Caco-2 (cell line): ENCODE data around the gene INS. TPM values are rescaled to one million over a fixed set of nuclear protein-coding genes. Genes with fewer than 3 reads are reported as not detected.

Experiments
- Bru-seq: library from RNA; stranded (reverse); fragments of 400-500 nt; gene quantifications from one replicate; lab custom pipeline; 2021; lab: Mats Ljungman, UMichigan
- BruChase-seq, 2 experiments: library from RNA; stranded (reverse); fragments of 400-500 nt; gene quantifications; one replicate each; lab custom pipeline; 2021; lab: Mats Ljungman, UMichigan
- BruUV-seq: library from RNA; stranded (reverse); fragments of 400-500 nt; replicated peaks from 2 replicates; lab custom pipeline; 2021; lab: Mats Ljungman, UMichigan
- CTCF ChIA-PET: fragments of 300-600 bp; sonication (Branson Sonifier 250); formaldehyde crosslinking; loops from one replicate; lab custom pipeline; 2022; ENCODE audit warnings: antibody characterized with exemption; lab: Charles Lee
- POLR2A ChIA-PET: fragments of 300-600 bp; sonication (Branson Sonifier 250); formaldehyde crosslinking; loops from one replicate; lab custom pipeline; 2022; ENCODE audit warnings: antibody characterized with exemption; lab: Charles Lee
- DNase-seq, 2 experiments: peaks; one replicate each; pipeline versions ENCODE4 v3.0.0 to v3.0.0-alpha.2; 2020 to 2022
- H3K27me3 ChIP-seq: replicated peaks from 2 replicates; pipeline ENCODE4 v1.6.0; 2011; ENCODE audit warnings: low read length; ENCODE audit not compliant: control insufficient read depth, insufficient read depth
- H3K36me3 ChIP-seq: 2 replicates; pipeline ENCODE4 v1.5.1; 2011; ENCODE audit warnings: low read length; ENCODE audit not compliant: control insufficient read depth, insufficient read depth
- H3K4me1 ChIP-seq: fragments of 250-450 bp; sonication (Bioruptor Pico); 2 replicates; pipeline ENCODE4 v1.5.1; 2020; ENCODE audit warnings: mild to moderate bottlenecking
- H3K4me3 ChIP-seq: 2 replicates; pipeline ENCODE4 v1.5.1; 2011; ENCODE audit warnings: low read depth, mild to moderate bottlenecking, control low read depth, low read length
- H3K9me3 ChIP-seq: fragments of 250-450 bp; sonication (Bioruptor Pico); 2 replicates; pipeline ENCODE4 v1.5.1; 2020; ENCODE audit warnings: mild to moderate bottlenecking, moderate library complexity
- H3K27ac Mint-ChIP-seq: one replicate; pipeline ENCODE4 v1.8.0; 2022; ENCODE audit warnings: mixed read lengths; ENCODE audit not compliant: unreplicated experiment
- H3K27me3 Mint-ChIP-seq: one replicate; pipeline ENCODE4 v1.8.0; 2022; ENCODE audit warnings: mixed read lengths; ENCODE audit not compliant: insufficient read depth, unreplicated experiment
- H3K36me3 Mint-ChIP-seq: one replicate; pipeline ENCODE4 v1.8.0; 2022; ENCODE audit warnings: mild to moderate bottlenecking, mixed read lengths; ENCODE audit not compliant: insufficient read depth, unreplicated experiment
- H3K4me1 Mint-ChIP-seq: one replicate; pipeline ENCODE4 v1.8.0; 2022; ENCODE audit warnings: low read depth, mixed read lengths; ENCODE audit not compliant: unreplicated experiment
- H3K4me3 Mint-ChIP-seq: one replicate; pipeline ENCODE4 v1.8.0; 2022; ENCODE audit warnings: mild to moderate bottlenecking, moderate library complexity, mixed read lengths; ENCODE audit not compliant: unreplicated experiment
- H3K9me3 Mint-ChIP-seq: one replicate; pipeline ENCODE4 v1.8.0; 2022; ENCODE audit warnings: mixed read lengths; ENCODE audit not compliant: unreplicated experiment
- intact Hi-C: fragments of 100-400 bp; cut with micrococcal nuclease; formaldehyde crosslinking; loops from one replicate; pipeline ENCODE4 v1.10.0; 2022; ENCODE audit not compliant: unreplicated experiment
- long read RNA-seq: library from polyadenylated mRNA; stranded (forward); transcript quantifications from one replicate; pipeline ENCODE4 v2.0.0, GENCODE V29; 2022
- total RNA-seq: library from RNA; stranded (reverse); gene quantifications from 2 replicates; pipeline ENCODE4 v1.2.3, GENCODE V29; 2022
- TF ChIP-seq, protein P1 (sequence below), 2 experiments: fragments of 200-600 bp in 1 of 2; IDR thresholded peaks; 1 replicate in 1 of 2; 2 replicates in 1 of 2; pipeline versions ENCODE4 v1.5.1 to v1.8.0; 2011 to 2022; ENCODE audit warnings: antibody characterized with exemption in 1 of 2, control low read depth in 1 of 2, inconsistent platforms in 1 of 2, low read depth in 1 of 2, low read length in 1 of 2, mild to moderate bottlenecking in 1 of 2, moderate library complexity in 1 of 2; ENCODE audit not compliant: insufficient read depth in 1 of 2, severe bottlenecking in 1 of 2, unreplicated experiment in 1 of 2

Gene INS
- total RNA-seq: not detected in 2 replicates
- not detected for Bru-seq, nascent RNA
- BruChase-seq, experiment 1, labeled RNA remaining after a 2-hour chase: not detected
- not detected for BruChase-seq, experiment 2, labeled RNA remaining after a 6-hour chase
- long read RNA-seq: 0 reads

DNA sequence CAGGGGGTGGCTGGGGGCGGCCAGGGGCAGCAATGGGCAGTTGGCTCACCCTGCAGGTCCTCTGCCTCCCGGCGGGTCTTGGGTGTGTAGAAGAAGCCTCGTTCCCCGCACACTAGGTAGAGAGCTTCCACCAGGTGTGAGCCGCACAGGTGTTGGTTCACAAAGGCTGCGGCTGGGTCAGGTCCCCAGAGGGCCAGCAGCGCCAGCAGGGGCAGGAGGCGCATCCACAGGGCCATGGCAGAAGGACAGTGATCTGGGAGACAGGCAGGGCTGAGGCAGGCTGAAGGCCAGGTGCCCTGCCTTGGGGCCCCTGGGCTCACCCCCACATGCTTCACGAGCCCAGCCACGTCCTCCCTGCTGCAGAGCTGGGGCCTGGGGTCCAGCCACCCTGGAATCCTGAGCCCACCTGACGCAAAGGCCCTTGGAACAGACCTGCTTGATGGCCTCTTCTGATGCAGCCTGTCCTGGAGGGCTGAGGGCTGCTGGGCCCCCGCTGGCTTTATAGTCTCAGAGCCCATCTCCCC lies at the start of gene INS:
Gene INS, minus strand, starts transcription at position 474 of the 524 bp plus-strand sequence. Its CDS starts 238 bp downstream, at position 236.
- intact Hi-C loops: no loop called here
- TF ChIP-seq, protein P1, sequence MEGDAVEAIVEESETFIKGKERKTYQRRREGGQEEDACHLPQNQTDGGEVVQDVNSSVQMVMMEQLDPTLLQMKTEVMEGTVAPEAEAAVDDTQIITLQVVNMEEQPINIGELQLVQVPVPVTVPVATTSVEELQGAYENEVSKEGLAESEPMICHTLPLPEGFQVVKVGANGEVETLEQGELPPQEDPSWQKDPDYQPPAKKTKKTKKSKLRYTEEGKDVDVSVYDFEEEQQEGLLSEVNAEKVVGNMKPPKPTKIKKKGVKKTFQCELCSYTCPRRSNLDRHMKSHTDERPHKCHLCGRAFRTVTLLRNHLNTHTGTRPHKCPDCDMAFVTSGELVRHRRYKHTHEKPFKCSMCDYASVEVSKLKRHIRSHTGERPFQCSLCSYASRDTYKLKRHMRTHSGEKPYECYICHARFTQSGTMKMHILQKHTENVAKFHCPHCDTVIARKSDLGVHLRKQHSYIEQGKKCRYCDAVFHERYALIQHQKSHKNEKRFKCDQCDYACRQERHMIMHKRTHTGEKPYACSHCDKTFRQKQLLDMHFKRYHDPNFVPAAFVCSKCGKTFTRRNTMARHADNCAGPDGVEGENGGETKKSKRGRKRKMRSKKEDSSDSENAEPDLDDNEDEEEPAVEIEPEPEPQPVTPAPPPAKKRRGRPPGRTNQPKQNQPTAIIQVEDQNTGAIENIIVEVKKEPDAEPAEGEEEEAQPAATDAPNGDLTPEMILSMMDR (IDR thresholded peaks at IDR 0.05; ENCODE audit: insufficient read depth in 1 of 2, low read depth in 1 of 2, low read length in 1 of 2, severe bottlenecking in 1 of 2, unreplicated experiment in 1 of 2): no peak
- Mint-ChIP-seq H3K4me3 (no peak within 1 kb of the TSS), H3K27ac (no peak within 1 kb of the TSS), H3K9me3 (no peaks in the 10 kb centered on the region), H3K4me1 (no peaks in the 10 kb centered on the region), H3K36me3 (no peaks in the 10 kb centered on the region), H3K27me3 (no peaks in the 10 kb centered on the region)
- Histone ChIP-seq H3K4me1 (peaks cover 3% of the 10 kb centered on the region; the same call in 1 of the 2 replicates), H3K27me3 (no peaks in the 10 kb centered on the region), H3K36me3 (no peaks in the 10 kb centered on the region), H3K4me3 (no peak within 1 kb of the TSS), H3K9me3 (no peaks in the 10 kb centered on the region)
- ChIA-PET CTCF (interaction anchor here (11.5 kb wide), 1 partner anchor 9 kb away, joined by 168 read pairs; no protein-coding TSS in a partner anchor), POLR2A (no interaction called here)
- DNase-seq: no peak
- no TSS peak for BruUV-seq

DNA sequence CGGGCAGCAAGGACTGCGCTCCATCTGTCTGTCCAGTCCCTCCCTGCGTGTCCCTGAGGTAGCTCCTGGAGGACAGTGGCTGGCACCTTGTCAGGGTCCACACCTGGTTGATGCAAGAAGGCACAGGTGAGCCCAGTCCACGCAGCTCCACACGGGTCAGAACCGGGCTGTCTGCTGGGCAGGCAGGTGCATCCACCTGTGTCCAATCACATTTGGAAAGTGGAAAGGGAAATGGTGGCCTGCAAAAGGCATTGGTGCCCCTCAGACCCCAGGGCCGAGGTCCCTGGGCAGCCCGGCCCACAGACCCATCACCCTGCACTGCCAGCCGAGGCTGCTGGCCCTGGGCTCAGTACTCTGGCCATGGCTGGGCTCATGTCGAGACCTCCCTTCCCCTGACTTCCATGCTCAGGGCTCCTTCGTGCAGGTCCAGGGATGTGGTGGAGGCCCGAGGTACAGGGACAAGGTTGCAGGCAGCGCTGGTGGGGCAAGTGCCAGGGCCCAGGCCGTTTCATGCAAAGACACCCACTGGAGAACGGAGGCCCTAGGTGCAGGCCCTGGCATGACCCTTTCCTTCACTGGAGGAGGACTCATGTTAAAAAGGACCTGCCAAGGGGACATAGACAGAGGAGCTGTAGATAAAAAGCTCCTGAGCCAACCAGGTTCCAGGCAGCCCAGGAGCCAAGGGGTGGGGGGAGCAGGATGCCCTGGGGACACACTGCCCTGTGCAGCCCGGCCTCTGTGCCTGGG lies 49.5 kb upstream of the INS start:
- ChIA-PET POLR2A (interaction anchor here (0.6 to 1.7 kb wide), 11 partner anchors 8 to 1684 kb away, joined by 3 to 26 read pairs (median 4); partner anchors contain the start of genes ASCL2, DUSP8, IGF2 and TSSC4), CTCF (interaction anchor here (0.8 to 4.4 kb wide), 12 partner anchors 8 to 93 kb away, joined by 3 to 37 read pairs (median 6); no protein-coding TSS in a partner anchor)
- TF ChIP-seq, protein P1 (IDR thresholded peaks at IDR 0.05; ENCODE audit: insufficient read depth in 1 of 2, low read depth in 1 of 2, low read length in 1 of 2, severe bottlenecking in 1 of 2, unreplicated experiment in 1 of 2): no peak
- no peaks in the 10 kb centered on the region for H3K9me3 Mint-ChIP-seq
- H3K27ac Mint-ChIP-seq: peak overlapping the region; percentile 75
- Histone ChIP-seq H3K9me3 (no peaks in the 10 kb centered on the region), H3K27me3 (no peaks in the 10 kb centered on the region), H3K36me3 (no peaks in the 10 kb centered on the region), H3K4me1 (peaks cover 85% of the 10 kb centered on the region), H3K4me3 (no peak overlapping the region)
- H3K4me3 Mint-ChIP-seq: peak overlapping the region; percentile 40
- intact Hi-C loops: loop anchor here (1.0 kb wide), 1 partner anchor 7 kb away; no protein-coding TSS in a partner anchor
- BruUV-seq: TSS peak; percentile 80
- H3K36me3 Mint-ChIP-seq: peaks cover 41% of the 10 kb centered on the region
- peaks cover 62% of the 10 kb centered on the region for H3K4me1 Mint-ChIP-seq
- H3K27me3 Mint-ChIP-seq: no peaks in the 10 kb centered on the region
- DNase-seq: peak in 1 of 2 experiments; percentile 48

DNA sequence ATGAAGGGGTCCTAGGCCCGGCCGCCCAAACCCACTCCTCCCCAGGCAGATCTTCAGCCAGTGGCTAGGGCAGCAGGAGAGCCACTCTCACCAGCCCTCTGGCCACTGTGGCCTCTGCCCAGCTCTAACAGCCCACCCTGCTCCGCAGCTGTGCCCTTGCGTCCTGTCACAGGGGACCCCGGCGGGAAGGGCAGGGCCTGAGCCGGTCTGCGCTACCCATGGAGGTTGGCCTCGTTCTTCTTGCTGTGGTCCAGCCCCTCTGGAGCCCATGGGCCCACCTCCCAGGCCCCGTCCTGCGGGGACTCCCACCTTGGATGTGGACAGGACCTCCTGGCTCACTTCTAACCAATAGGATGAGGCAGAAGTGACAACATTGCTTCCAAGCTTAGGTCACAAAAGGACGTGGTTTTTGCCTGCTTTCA lies 48.9 kb upstream of the INS start:
- no TSS peak for BruUV-seq
- intact Hi-C loops: loop anchor here (10.0 kb wide), 1 partner anchor 705 kb away; no protein-coding TSS in a partner anchor
- Mint-ChIP-seq H3K4me3 (peak overlapping the region; percentile 40), H3K27ac (peak overlapping the region; percentile 75), H3K9me3 (no peaks in the 10 kb centered on the region), H3K4me1 (peaks cover 64% of the 10 kb centered on the region), H3K36me3 (peaks cover 46% of the 10 kb centered on the region), H3K27me3 (no peaks in the 10 kb centered on the region)
- no peak overlapping the region for H3K4me3 ChIP-seq
- no peak for DNase-seq
- no peaks in the 10 kb centered on the region for H3K36me3 ChIP-seq
- TF ChIP-seq, protein P1 (IDR thresholded peaks at IDR 0.05; ENCODE audit: insufficient read depth in 1 of 2, low read depth in 1 of 2, low read length in 1 of 2, severe bottlenecking in 1 of 2, unreplicated experiment in 1 of 2): no peak
- no peaks in the 10 kb centered on the region for H3K9me3 ChIP-seq
- H3K4me1 ChIP-seq: peaks cover 82% of the 10 kb centered on the region
- ChIA-PET POLR2A (interaction anchor here (0.6 to 1.5 kb wide), 2 partner anchors 60 to 570 kb away, joined by 4 to 5 read pairs; partner anchors contain the start of gene ASCL2), CTCF (interaction anchor here (0.9 to 4.4 kb wide), 5 partner anchors 12 to 89 kb away, joined by 3 to 37 read pairs (median 4); no protein-coding TSS in a partner anchor)
- H3K27me3 ChIP-seq: no peaks in the 10 kb centered on the region
